ENCODE results near the gene SLC10A7.

SLC10A7 gene

GRCh38 chr4:146500216-146500615, 21.5 kb downstream of the SLC10A7 start:
- H3K9me3 ChIP-seq (ENCODE audit: control insufficient read depth in 1 of 2, low read length in 2 of 2), result no peaks in the 10 kb centered on the region
- H3K4me1 ChIP-seq (ENCODE audit: control insufficient read depth in 1 of 2, insufficient read depth in 2 of 2, low read length in 2 of 2), result peaks cover 2 to 4% of the 10 kb centered on the region in 2 donors
- H3K27me3 ChIP-seq (ENCODE audit: control insufficient read depth in 1 of 2, insufficient read depth in 2 of 2, low read length in 2 of 2), result no peaks in the 10 kb centered on the region
- H3K4me3 ChIP-seq (ENCODE audit: low read depth in 1 of 2, low read length in 2 of 2), result no peak overlapping the region
- no peak overlapping the region for H3K27ac ChIP-seq (ENCODE audit: low read depth, low read length)
- no peak overlapping the region for H3K9ac ChIP-seq (ENCODE audit: low read depth in 1 of 2, low read length in 2 of 2)
- H3K36me3 ChIP-seq (ENCODE audit: control insufficient read depth in 1 of 2, insufficient read depth in 2 of 2, low read length in 2 of 2), result peaks cover 6 to 7% of the 10 kb centered on the region in 2 donors

- Histone ChIP-seq H3K9me3 (ENCODE audit: control insufficient read depth in 1 of 2, low read length in 2 of 2) (no peaks in the 10 kb centered on the region), H3K27ac (ENCODE audit: low read depth, low read length) (no peak overlapping the region), H3K9ac (ENCODE audit: low read depth in 1 of 2, low read length in 2 of 2) (no peak overlapping the region), H3K4me3 (ENCODE audit: low read depth in 1 of 2, low read length in 2 of 2) (no peak overlapping the region), H3K27me3 (ENCODE audit: control insufficient read depth in 1 of 2, insufficient read depth in 2 of 2, low read length in 2 of 2) (no peaks in the 10 kb centered on the region), H3K4me1 (ENCODE audit: control insufficient read depth in 1 of 2, insufficient read depth in 2 of 2, low read length in 2 of 2) (peaks cover 7 to 10% of the 10 kb centered on the region in 2 donors), H3K36me3 (ENCODE audit: control insufficient read depth in 1 of 2, insufficient read depth in 2 of 2, low read length in 2 of 2) (peaks cover 4 to 6% of the 10 kb centered on the region in 2 donors)
Observed at GRCh38 chr4:146498291-146498690, 23.4 kb downstream of the SLC10A7 start.

- Histone ChIP-seq H3K27ac (ENCODE audit: low read depth, low read length) (no peak overlapping the region), H3K4me1 (ENCODE audit: control insufficient read depth in 1 of 2, insufficient read depth in 2 of 2, low read length in 2 of 2) (peaks cover 7 to 10% of the 10 kb centered on the region in 2 donors), H3K36me3 (ENCODE audit: control insufficient read depth in 1 of 2, insufficient read depth in 2 of 2, low read length in 2 of 2) (no peaks in the 10 kb centered on the region), H3K9me3 (ENCODE audit: control insufficient read depth in 1 of 2, low read length in 2 of 2) (no peaks in the 10 kb centered on the region), H3K27me3 (ENCODE audit: control insufficient read depth in 1 of 2, insufficient read depth in 2 of 2, low read length in 2 of 2) (no peaks in the 10 kb centered on the region), H3K9ac (ENCODE audit: low read depth in 1 of 2, low read length in 2 of 2) (no peak overlapping the region), H3K4me3 (ENCODE audit: low read depth in 1 of 2, low read length in 2 of 2) (no peak overlapping the region)
Observed at GRCh38 chr4:146495269-146495668, 26.5 kb downstream of the SLC10A7 start.

- no peak overlapping the region for H3K9ac ChIP-seq (ENCODE audit: low read depth in 1 of 2, low read length in 2 of 2)
- peaks cover 7 to 10% of the 10 kb centered on the region in 2 donors for H3K4me1 ChIP-seq (ENCODE audit: control insufficient read depth in 1 of 2, insufficient read depth in 2 of 2, low read length in 2 of 2)
- H3K36me3 ChIP-seq (ENCODE audit: control insufficient read depth in 1 of 2, insufficient read depth in 2 of 2, low read length in 2 of 2), result no peaks in the 10 kb centered on the region
- H3K27ac ChIP-seq (ENCODE audit: low read depth, low read length), result no peak overlapping the region
- H3K9me3 ChIP-seq (ENCODE audit: control insufficient read depth in 1 of 2, low read length in 2 of 2), result no peaks in the 10 kb centered on the region
- no peaks in the 10 kb centered on the region for H3K27me3 ChIP-seq (ENCODE audit: control insufficient read depth in 1 of 2, insufficient read depth in 2 of 2, low read length in 2 of 2)
- H3K4me3 ChIP-seq (ENCODE audit: low read depth in 1 of 2, low read length in 2 of 2), result no peak overlapping the region
Observed at GRCh38 chr4:146494143-146494542, 27.6 kb downstream of the SLC10A7 start.

GRCh38 chr4:146490106-146490505, 31.6 kb downstream of the SLC10A7 start:
- H3K27ac ChIP-seq (ENCODE audit: low read depth, low read length), result no peak overlapping the region
- no peak overlapping the region for H3K9ac ChIP-seq (ENCODE audit: low read depth in 1 of 2, low read length in 2 of 2)
- no peak overlapping the region for H3K4me3 ChIP-seq (ENCODE audit: low read depth in 1 of 2, low read length in 2 of 2)
- no peaks in the 10 kb centered on the region for H3K27me3 ChIP-seq (ENCODE audit: control insufficient read depth in 1 of 2, insufficient read depth in 2 of 2, low read length in 2 of 2)
- peaks cover 4 to 5% of the 10 kb centered on the region in 2 donors for H3K4me1 ChIP-seq (ENCODE audit: control insufficient read depth in 1 of 2, insufficient read depth in 2 of 2, low read length in 2 of 2)
- no peaks in the 10 kb centered on the region for H3K36me3 ChIP-seq (ENCODE audit: control insufficient read depth in 1 of 2, insufficient read depth in 2 of 2, low read length in 2 of 2)
- no peaks in the 10 kb centered on the region for H3K9me3 ChIP-seq (ENCODE audit: control insufficient read depth in 1 of 2, low read length in 2 of 2)

- Histone ChIP-seq H3K4me3 (ENCODE audit: low read depth in 1 of 2, low read length in 2 of 2) (no peak overlapping the region), H3K9me3 (ENCODE audit: control insufficient read depth in 1 of 2, low read length in 2 of 2) (peaks cover 0 to 4% of the 10 kb centered on the region in 2 donors), H3K27ac (ENCODE audit: low read depth, low read length) (no peak overlapping the region), H3K9ac (ENCODE audit: low read depth in 1 of 2, low read length in 2 of 2) (no peak overlapping the region), H3K4me1 (ENCODE audit: control insufficient read depth in 1 of 2, insufficient read depth in 2 of 2, low read length in 2 of 2) (no peaks in the 10 kb centered on the region), H3K36me3 (ENCODE audit: control insufficient read depth in 1 of 2, insufficient read depth in 2 of 2, low read length in 2 of 2) (no peaks in the 10 kb centered on the region), H3K27me3 (ENCODE audit: control insufficient read depth in 1 of 2, insufficient read depth in 2 of 2, low read length in 2 of 2) (no peaks in the 10 kb centered on the region)
Observed at GRCh38 chr4:146488495-146489174, 33.1 kb downstream of the SLC10A7 start.

- Histone ChIP-seq H3K9me3 (ENCODE audit: control insufficient read depth in 1 of 2, low read length in 2 of 2) (peaks cover 6 to 21% of the 10 kb centered on the region in 2 donors), H3K4me3 (ENCODE audit: low read depth in 1 of 2, low read length in 2 of 2) (no peak overlapping the region), H3K27me3 (ENCODE audit: control insufficient read depth in 1 of 2, insufficient read depth in 2 of 2, low read length in 2 of 2) (no peaks in the 10 kb centered on the region), H3K9ac (ENCODE audit: low read depth in 1 of 2, low read length in 2 of 2) (no peak overlapping the region), H3K4me1 (ENCODE audit: control insufficient read depth in 1 of 2, insufficient read depth in 2 of 2, low read length in 2 of 2) (no peaks in the 10 kb centered on the region), H3K36me3 (ENCODE audit: control insufficient read depth in 1 of 2, insufficient read depth in 2 of 2, low read length in 2 of 2) (no peaks in the 10 kb centered on the region), H3K27ac (ENCODE audit: low read depth, low read length) (no peak overlapping the region)
Observed at GRCh38 chr4:146486565-146486964, 35.2 kb downstream of the SLC10A7 start.

GRCh38 chr4:146485968-146486367, 35.8 kb downstream of the SLC10A7 start:
- Histone ChIP-seq H3K4me1 (ENCODE audit: control insufficient read depth in 1 of 2, insufficient read depth in 2 of 2, low read length in 2 of 2) (no peaks in the 10 kb centered on the region), H3K27ac (ENCODE audit: low read depth, low read length) (no peak overlapping the region), H3K9ac (ENCODE audit: low read depth in 1 of 2, low read length in 2 of 2) (no peak overlapping the region), H3K4me3 (ENCODE audit: low read depth in 1 of 2, low read length in 2 of 2) (no peak overlapping the region), H3K9me3 (ENCODE audit: control insufficient read depth in 1 of 2, low read length in 2 of 2) (peaks cover 6 to 21% of the 10 kb centered on the region in 2 donors), H3K36me3 (ENCODE audit: control insufficient read depth in 1 of 2, insufficient read depth in 2 of 2, low read length in 2 of 2) (no peaks in the 10 kb centered on the region), H3K27me3 (ENCODE audit: control insufficient read depth in 1 of 2, insufficient read depth in 2 of 2, low read length in 2 of 2) (no peaks in the 10 kb centered on the region)

GRCh38 chr4:146482788-146483187, 39.0 kb downstream of the SLC10A7 start:
- Histone ChIP-seq H3K4me1 (ENCODE audit: control insufficient read depth in 1 of 2, insufficient read depth in 2 of 2, low read length in 2 of 2) (no peaks in the 10 kb centered on the region), H3K9ac (ENCODE audit: low read depth in 1 of 2, low read length in 2 of 2) (no peak overlapping the region), H3K27me3 (ENCODE audit: control insufficient read depth in 1 of 2, insufficient read depth in 2 of 2, low read length in 2 of 2) (no peaks in the 10 kb centered on the region), H3K9me3 (ENCODE audit: control insufficient read depth in 1 of 2, low read length in 2 of 2) (peaks cover 6 to 21% of the 10 kb centered on the region in 2 donors), H3K4me3 (ENCODE audit: low read depth in 1 of 2, low read length in 2 of 2) (no peak overlapping the region), H3K36me3 (ENCODE audit: control insufficient read depth in 1 of 2, insufficient read depth in 2 of 2, low read length in 2 of 2) (no peaks in the 10 kb centered on the region), H3K27ac (ENCODE audit: low read depth, low read length) (no peak overlapping the region)

- Histone ChIP-seq H3K4me1 (ENCODE audit: control insufficient read depth in 1 of 2, insufficient read depth in 2 of 2, low read length in 2 of 2) (no peaks in the 10 kb centered on the region), H3K27ac (ENCODE audit: low read depth, low read length) (no peak overlapping the region), H3K36me3 (ENCODE audit: control insufficient read depth in 1 of 2, insufficient read depth in 2 of 2, low read length in 2 of 2) (no peaks in the 10 kb centered on the region), H3K9ac (ENCODE audit: low read depth in 1 of 2, low read length in 2 of 2) (no peak overlapping the region), H3K27me3 (ENCODE audit: control insufficient read depth in 1 of 2, insufficient read depth in 2 of 2, low read length in 2 of 2) (no peaks in the 10 kb centered on the region), H3K4me3 (ENCODE audit: low read depth in 1 of 2, low read length in 2 of 2) (no peak overlapping the region), H3K9me3 (ENCODE audit: control insufficient read depth in 1 of 2, low read length in 2 of 2) (peaks cover 6 to 21% of the 10 kb centered on the region in 2 donors)
Observed at GRCh38 chr4:146481246-146481645, 40.5 kb downstream of the SLC10A7 start.

Measured in duodenal mucosa (tissue), 2 donors.